GM18505 (cell line): ENCODE results near the gene PRPF31.
"Not testable (repeated sequence)": the region's sequence is repeated elsewhere in the genome, so short reads cannot be mapped to it uniquely, and the experiment has no call there.

Experiments
- ATAC-seq: cut with Tn5 transposase; IDR thresholded peaks from one replicate; pipeline ENCODE4 v1.9.1; 2021; ENCODE audit not compliant: unreplicated experiment
- POLR2A ChIP-seq: IDR thresholded peaks from 4 replicates; pipeline ENCODE4 v1.6.1; 2011; ENCODE audit warnings: borderline replicate concordance; ENCODE audit not compliant: insufficient read depth, insufficient read length; ENCODE audit errors: extremely low read depth

The PRPF31 gene, protein sequence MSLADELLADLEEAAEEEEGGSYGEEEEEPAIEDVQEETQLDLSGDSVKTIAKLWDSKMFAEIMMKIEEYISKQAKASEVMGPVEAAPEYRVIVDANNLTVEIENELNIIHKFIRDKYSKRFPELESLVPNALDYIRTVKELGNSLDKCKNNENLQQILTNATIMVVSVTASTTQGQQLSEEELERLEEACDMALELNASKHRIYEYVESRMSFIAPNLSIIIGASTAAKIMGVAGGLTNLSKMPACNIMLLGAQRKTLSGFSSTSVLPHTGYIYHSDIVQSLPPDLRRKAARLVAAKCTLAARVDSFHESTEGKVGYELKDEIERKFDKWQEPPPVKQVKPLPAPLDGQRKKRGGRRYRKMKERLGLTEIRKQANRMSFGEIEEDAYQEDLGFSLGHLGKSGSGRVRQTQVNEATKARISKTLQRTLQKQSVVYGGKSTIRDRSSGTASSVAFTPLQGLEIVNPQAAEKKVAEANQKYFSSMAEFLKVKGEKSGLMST

DNA sequence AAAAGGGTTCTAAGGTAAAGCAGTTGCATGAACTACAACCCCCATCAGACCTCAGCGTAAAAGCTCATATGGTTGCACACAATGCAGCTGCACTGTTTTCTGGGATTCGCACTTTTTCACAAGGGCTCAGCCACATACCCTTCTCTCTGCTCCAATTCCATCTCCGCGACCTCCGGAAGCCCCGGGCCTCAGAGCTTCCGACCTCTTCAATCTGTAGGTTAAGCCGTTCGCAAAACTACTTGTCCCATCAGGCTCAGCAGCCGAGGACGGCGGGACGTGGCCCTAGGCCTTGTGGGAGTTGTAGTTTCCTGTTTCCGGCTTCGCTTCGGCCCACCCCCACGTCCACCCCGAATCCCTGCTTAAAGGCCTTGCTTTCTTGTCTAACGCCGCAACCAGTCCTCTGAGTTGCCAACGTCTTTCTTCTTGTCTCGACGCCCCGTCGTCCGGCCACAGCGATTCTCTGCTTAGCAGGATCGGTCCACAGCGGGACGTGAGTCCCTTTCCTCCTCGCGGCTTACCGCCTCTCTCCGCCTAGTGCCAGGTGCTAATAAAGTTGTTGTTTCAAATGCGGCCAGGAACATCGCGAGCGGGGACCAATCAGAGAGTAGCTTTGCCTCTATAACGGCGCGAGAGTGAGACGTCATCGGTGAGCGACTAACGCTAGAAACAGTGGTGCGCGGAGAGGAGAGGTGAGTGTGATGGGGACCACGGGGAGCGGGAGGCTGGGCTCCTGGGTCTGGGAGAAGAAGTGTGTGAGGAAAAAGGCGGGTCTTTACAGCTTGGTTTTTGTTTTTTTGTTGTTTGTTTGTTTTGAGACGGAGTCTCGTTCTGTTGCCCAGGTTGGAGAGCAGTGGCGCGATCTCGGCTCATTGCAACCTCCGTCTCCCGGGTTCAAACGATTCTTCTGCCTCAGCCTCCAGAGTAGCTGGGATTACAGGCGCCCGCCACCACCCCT lies at the start of gene PRPF31, which contains the start of gene TFPT:
PRPF31 (plus strand) TSS at position 646 of the 955 bp plus-strand sequence. CDS start 2,525 bp downstream, outside the sequence.
TFPT (minus strand) TSS at position 549 of the 955 bp plus-strand sequence; CDS start at position 161, 388 bp downstream.
- ATAC-seq = peak; percentile 83
- peak; percentile 67 for TF ChIP-seq POLR2A

DNA sequence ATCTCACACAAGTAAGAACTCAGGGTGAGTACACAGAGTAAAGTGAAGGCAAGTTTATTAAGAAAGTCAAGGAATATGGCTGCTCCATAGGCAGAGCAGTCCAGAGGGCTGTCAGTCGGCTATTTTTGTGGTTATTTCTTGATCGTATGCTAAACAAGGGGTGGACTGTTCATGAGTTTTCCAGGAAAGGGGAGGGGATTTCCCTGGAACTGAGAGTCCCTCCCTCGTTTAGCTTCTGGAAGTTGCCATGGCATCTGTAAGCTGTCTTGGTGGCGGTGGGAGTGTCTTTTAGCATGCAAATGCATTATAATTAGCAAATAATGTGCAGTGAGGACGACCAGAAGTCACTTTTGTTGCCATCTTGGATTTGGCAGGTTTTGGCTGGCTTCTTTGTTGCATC lies 46.1 kb upstream of the PRPF31 start:
- no peak for TF ChIP-seq POLR2A
- ATAC-seq = no peak

DNA sequence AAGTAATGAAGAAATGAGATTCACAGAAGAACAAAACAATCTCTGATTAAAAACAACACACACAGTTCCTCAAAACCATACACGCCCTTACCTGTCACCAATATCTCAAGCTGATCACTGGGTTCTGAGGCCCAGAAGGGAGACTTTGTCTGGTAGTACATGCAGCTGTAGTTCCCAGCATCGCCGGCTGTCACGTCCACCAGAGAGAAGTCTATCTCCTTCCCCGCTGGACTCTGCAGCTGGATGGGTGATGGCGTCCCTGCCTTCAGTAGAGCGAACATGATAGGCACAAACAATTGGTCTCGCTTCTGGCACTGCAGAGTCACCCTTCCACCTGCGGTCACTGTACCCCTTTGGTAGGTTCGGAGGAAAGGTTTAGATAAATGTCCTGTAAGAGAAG lies 41.7 kb upstream of the PRPF31 start:
- no peak for ATAC-seq
- TF ChIP-seq POLR2A = no peak

DNA sequence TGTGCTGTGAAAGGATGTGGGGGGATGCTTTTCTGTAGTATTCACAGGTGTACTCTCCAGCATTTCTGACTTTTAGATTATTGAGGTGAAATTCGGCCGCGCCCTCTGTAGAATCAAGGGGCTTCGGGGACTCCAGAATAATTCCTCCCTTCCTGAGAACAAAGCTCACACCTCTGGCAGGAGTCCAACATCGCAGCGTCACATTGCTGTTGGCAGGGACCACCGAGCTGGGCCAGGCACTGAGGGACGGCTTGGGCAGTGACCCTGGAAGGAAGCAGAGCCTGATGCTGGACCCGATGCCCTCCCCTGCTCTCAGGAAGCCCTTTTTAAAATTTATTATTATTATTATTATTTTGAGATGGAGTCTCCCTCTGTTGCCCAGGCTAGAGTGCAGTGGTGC lies 40.7 kb upstream of the PRPF31 start:
- no peak for ATAC-seq
- TF ChIP-seq POLR2A = no peak

DNA sequence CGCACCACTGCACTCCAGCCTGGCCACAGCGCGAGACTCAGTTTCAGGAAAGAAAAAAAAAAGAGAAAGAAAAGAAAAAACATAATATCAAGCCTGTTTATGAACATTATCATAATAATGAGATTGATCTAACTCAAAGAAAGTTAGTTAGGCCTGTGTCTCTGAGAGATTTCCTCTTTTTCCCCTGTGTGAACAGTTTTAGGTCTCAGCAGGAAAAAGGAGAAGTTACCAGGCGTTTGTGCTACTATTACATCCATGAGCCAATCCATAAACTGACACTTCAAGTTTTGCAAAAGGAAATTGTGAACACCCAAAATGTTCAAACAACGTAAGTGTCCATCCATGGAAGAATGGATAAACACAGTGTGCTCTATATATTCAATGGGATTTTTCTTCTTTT lies 38.2 kb upstream of the PRPF31 start:
- ATAC-seq = no peak
- TF ChIP-seq POLR2A = no peak

DNA sequence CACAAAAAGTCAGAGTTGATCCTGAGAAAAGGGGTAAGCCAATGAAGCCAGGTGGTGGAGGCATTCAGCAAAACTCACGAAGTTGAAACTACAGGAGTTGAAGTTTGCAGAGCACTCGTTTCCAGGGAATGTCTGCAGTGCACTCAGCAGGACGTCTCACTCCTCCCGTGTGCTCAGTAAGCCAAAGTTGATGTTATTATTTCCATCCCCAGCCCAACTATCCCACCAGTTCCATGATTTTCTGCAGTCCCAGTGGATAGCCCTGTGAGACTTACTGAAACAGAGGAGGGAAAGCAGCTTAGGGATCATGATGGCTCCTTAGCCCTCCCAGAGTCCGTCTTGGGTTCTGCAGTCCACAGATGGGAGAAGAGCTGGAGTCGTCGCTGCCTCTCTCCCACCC lies 34.5 kb upstream of the PRPF31 start, which contains the start of gene TARM1:
TARM1 (minus strand) TSS at position 334 of the 400 bp plus-strand sequence; CDS start at position 309, 25 bp downstream.
- TF ChIP-seq POLR2A = no peak
- ATAC-seq = no peak

DNA sequence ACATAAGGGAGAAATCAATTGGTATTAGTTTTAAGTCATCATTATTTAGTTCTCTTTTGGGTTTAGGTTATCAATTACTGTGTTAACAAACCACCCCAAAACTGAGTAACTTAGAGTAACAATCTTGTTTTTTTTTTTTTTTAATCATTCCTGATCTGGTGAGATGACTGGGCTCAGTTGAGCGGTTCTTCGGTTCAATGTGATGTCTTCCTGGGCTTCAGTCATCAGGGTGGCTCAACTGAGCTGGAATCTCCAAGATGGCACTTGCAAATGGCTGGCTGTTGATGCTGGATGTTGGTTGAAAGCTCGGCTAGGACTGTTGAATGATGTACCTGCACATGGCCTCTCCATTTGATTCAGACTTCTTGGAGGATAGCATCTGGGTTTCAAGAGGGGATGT lies 31.1 kb upstream of the PRPF31 start:
- no peak for ATAC-seq
- no peak for TF ChIP-seq POLR2A

DNA sequence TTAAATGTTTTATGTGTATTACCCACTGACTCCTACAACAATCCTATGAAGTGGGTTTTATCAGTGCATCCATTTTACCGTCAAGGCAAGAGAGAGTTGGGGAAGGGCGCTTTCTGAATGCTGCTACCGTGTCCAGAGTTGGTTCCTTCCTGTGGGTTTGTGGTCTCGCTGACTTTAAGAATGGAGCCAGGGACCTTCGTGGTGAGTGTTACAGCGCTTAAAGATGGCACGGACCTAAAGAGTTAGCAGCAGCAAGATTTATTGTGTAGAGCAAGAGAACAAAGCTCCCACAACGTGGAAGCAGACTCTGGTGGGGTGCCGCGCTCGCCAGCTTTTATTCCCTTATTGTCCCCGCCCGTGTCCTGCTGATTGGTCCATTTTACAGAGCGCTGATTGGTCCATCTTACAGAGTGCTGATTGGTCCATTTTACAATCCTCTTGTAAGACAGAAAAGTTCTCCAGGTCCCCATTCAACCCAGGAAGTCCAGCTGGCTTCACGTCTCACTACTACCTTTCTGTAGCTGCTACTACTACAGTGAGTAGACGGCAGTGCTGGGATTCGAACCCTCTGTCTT lies 21.0 kb upstream of the PRPF31 start:
- ATAC-seq = no peak
- no peak for TF ChIP-seq POLR2A

DNA sequence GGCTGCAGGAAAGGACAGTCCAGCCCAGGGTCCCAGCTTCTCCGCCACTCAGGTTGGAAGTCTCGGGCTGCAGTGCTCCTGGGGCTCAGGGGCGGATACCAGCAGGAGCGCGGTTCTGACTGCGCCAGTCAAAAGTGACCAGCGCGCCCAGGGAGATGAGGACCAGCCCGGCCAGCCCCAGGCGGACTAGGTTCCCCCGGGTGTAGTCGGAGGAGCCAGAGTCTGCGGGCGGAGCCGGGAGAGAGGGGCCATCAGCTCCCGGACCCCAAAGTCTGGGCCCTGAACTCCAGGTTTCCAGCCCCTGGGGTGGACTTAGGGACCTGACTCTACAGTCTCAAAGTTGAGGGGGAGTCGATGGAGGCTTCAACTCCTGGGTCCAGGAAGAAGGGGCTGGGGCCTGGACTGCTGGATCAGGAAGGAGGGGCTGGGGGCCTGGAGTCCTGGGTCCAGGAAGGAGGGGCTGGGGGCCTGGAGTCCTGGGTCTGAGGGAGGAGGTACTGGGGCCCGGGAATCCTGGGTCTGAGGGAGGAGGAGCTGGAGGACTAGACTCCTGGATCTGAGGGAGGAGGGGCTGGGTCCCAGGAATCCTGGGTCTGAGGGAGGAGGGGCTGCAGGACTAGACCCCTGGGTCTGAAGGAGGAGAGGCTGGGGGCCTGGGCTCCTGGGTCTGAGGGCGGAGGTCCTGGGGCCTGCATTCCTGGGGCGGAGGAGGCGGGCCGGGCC lies 20.3 kb upstream of the PRPF31 start:
- no peak for TF ChIP-seq POLR2A
- ATAC-seq = no peak

DNA sequence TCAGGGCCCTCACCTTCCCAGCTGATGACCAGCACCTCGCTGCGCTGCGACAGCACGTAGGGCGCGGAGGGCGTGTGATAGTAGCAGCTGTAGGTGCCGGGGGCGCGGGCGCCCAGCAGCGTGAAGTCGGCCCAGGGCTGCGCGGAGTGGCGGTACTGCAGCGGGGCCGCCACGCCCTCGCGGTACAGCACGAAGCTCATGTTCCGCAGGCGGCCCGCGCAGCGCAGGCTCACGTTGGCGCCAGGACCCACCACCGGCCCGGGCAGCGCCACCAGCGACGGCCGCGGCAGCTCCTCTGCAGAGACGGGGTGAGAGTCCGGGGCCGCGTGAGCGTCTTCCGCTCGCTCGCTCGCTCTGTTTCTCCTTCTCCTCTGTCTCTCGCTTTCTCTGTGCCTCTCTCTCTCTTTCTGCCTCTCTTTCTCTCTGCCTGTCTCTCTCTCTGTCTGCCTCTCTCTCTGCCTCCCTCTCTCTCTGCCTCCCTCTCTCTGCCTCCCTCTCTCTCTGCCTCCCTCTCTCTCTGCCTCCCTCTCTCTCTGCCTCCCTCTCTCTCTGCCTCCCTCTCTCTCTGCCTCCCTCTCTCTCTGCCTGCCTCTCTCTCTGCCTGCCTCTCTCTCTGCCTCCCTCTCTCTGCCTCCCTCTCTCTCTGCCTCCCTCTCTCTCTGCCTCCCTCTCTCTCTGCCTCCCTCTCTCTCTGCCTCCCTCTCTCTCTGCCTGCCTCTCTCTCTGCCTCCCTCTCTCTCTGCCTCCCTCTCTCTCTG lies 19.5 kb upstream of the PRPF31 start:
- ATAC-seq = not testable (repeated sequence)

DNA sequence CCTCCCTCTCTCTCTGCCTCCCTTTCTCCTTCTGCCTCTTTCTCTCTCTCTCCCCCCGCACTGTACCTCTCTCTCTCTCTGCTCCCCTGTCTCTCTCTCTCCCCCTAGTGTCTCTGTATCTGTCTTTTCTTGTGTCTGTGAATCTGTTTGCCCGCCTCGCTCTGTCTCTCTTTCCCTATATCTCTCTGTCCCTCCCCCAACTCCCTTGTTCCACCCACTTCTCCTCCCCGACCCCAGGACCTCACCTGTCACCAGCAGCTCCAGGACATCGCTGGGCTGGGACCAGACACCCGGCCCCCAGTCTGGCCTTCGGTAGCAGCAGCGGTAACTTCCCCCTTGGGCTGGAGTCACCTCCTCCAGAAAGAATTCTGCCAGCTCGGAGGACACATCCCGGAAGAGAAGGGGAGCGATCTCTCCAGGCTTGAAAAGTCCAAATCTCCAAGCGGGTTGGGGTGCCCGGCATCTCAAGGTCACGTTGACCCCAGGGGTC lies 18.9 kb upstream of the PRPF31 start:
- no peak for TF ChIP-seq POLR2A
- ATAC-seq = no peak
